ENCODE data around the gene CAMSAP2. TPM values are rescaled to one million over a fixed set of nuclear protein-coding genes. Genes with fewer than 3 reads are reported as not detected.

CAMSAP2 gene
- total and polyA plus RNA-seq, 2 donors (not counting 3 experiments of a cell fraction or from before 2014, with no cell fraction given): 6.7 to 45.5 TPM

DNA sequence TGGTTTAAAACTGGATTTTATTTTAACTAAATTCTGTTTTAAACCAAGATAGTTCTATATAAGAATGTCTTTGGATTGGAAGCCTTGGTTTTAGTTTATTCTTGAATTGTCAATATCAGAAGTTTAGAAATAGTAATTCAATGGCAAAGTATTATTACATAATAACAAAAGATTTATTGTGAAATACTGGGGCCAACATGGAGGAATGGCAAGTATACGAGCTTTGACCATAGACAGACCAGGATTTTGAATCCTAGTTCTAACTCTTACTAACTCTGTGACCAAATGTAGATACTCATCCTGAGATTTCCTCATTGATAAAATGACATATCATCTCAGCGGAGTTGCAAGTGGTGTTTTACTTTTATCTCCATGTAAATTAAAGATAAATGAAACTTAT is 63.3 kb downstream of the CAMSAP2 start:
- Histone ChIP-seq H3K36me3 (ENCODE audit: control insufficient read depth in 2 of 2, extremely low read depth in 1 of 2, insufficient read depth in 2 of 2, low read length in 2 of 2) (no peaks in the 10 kb centered on the region), H3K4me1 (ENCODE audit: control insufficient read depth, extremely low read depth, insufficient read depth, low read length) (no peaks in the 10 kb centered on the region), H3K27me3 (ENCODE audit: control insufficient read depth in 2 of 2, insufficient read depth in 2 of 2, low read length in 2 of 2) (no peaks in the 10 kb centered on the region), H2AFZ (ENCODE audit: low read depth, low read length) (no peak overlapping the region), H4K20me1 (replicated peaks; ENCODE audit: control insufficient read depth, extremely low read depth, insufficient read depth, low read length) (peaks cover 4% of the 10 kb centered on the region), H3K27ac (ENCODE audit: insufficient read depth, low read depth, low read length) (no peak overlapping the region), H3K9me1 (replicated peaks; ENCODE audit: control insufficient read depth, extremely low read depth, insufficient read depth, low read length) (no peaks in the 10 kb centered on the region), H3K4me3 (replicated peaks in 1 of 3; ENCODE audit: insufficient read depth in 1 of 3, low read depth in 1 of 3, low read length in 3 of 3) (no peak overlapping the region), H3K4me2 (ENCODE audit: insufficient read depth, low read length) (no peak overlapping the region), H3K9me3 (replicated peaks; ENCODE audit: control insufficient read depth, insufficient read depth, low read length) (no peaks in the 10 kb centered on the region), H3K9ac (replicated peaks; ENCODE audit: extremely low read depth, insufficient read depth, low read length) (no peak overlapping the region), H3K79me2 (ENCODE audit: control insufficient read depth, insufficient read depth, low read length) (peaks cover 55% of the 10 kb centered on the region)
- dilution Hi-C loops (cut with MboI; ENCODE audit: extremely low pct_ligation_motif_present, low sequenced_read_pairs): no loop called here
- intact Hi-C loops (cut with micrococcal nuclease): loop anchor here (2.0 kb wide), 1 partner anchor 21 kb away; no protein-coding TSS in a partner anchor
- CTCF ChIA-PET: interaction anchor here (0.6 to 6.0 kb wide), 15 partner anchors 9 to 244 kb away, joined by 3 to 177 read pairs (median 4); partner anchors contain the start of genes DDX59 and KIF14
- FAIRE-seq (no peak), DNase-seq (ENCODE audit: low read depth, low spot score) (no peak)
- TF ChIP-seq, protein P1, sequence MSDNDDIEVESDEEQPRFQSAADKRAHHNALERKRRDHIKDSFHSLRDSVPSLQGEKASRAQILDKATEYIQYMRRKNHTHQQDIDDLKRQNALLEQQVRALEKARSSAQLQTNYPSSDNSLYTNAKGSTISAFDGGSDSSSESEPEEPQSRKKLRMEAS (IDR thresholded peaks at IDR 0.05; ENCODE audit: insufficient read depth, insufficient read length): no peak
- no peak for TF ChIP-seq JUN (IDR thresholded peaks at IDR 0.05; ENCODE audit: borderline replicate concordance, insufficient read depth, insufficient read length, low read depth)
- TF ChIP-seq EZH2 (IDR thresholded peaks at IDR 0.05; ENCODE audit: borderline replicate concordance, low read depth, low read length, severe bottlenecking): no peak
- TF ChIP-seq POLR2A (IDR thresholded peaks at IDR 0.05; ENCODE audit: low read depth, low read length): no peak
- TF ChIP-seq POLR2AphosphoS5 (IDR thresholded peaks at IDR 0.05; ENCODE audit: insufficient read depth, low read depth, low read length): no peak
- TF ChIP-seq MYC (IDR thresholded peaks at IDR 0.05; ENCODE audit: low read depth, low read length): no peak
- TF ChIP-seq GATA2 (IDR thresholded peaks at IDR 0.05; ENCODE audit: insufficient read depth, insufficient read length, low read depth, low read length): no peak
- POLR2A ChIA-PET: no interaction called here
- BruUV-seq (replicated peaks): no TSS peak

Data from endothelial cell of umbilical vein (primary cell).